AG04449 (cell line): ENCODE data around the gene VAMP3.

ENCODE experiments used
- CTCF ChIA-PET: fragments of 350-600 bp; formaldehyde crosslinking; extraction: SDS; loops from one replicate; lab custom pipeline; 2021; ENCODE audit warnings: antibody characterized with exemption; lab: Yijun Ruan, JAX
- POLR2A ChIA-PET: fragments of 400-600, 350-600 bp; formaldehyde crosslinking; extraction: SDS; loops from one replicate; lab custom pipeline; 2020; ENCODE audit warnings: antibody characterized with exemption, inconsistent platforms; lab: Yijun Ruan, JAX
- DNase-seq: peaks from one replicate; pipeline ENCODE4 v3.0.0-alpha.2; 2010; ENCODE audit warnings: low read depth, low spot score
- H3K4me3 ChIP-seq: 2 replicates; pipeline ENCODE4 v1.5.1; 2011; ENCODE audit warnings: low read depth, mild to moderate bottlenecking, control low read depth, low read length
- TF ChIP-seq, protein P1 (sequence below): IDR thresholded peaks from one replicate; pipeline ENCODE4 v1.5.1; 2011; ENCODE audit warnings: mild to moderate bottlenecking, moderate library complexity, low read length, control low read depth, inconsistent platforms; ENCODE audit not compliant: insufficient read depth; ENCODE audit errors: missing control alignments

VAMP3 gene

GRCh38 chr1:7769673-7770412 lies 1.3 kb upstream of the VAMP3 start:
- TF ChIP-seq, protein P1, sequence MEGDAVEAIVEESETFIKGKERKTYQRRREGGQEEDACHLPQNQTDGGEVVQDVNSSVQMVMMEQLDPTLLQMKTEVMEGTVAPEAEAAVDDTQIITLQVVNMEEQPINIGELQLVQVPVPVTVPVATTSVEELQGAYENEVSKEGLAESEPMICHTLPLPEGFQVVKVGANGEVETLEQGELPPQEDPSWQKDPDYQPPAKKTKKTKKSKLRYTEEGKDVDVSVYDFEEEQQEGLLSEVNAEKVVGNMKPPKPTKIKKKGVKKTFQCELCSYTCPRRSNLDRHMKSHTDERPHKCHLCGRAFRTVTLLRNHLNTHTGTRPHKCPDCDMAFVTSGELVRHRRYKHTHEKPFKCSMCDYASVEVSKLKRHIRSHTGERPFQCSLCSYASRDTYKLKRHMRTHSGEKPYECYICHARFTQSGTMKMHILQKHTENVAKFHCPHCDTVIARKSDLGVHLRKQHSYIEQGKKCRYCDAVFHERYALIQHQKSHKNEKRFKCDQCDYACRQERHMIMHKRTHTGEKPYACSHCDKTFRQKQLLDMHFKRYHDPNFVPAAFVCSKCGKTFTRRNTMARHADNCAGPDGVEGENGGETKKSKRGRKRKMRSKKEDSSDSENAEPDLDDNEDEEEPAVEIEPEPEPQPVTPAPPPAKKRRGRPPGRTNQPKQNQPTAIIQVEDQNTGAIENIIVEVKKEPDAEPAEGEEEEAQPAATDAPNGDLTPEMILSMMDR = no peak
- CTCF ChIA-PET = interaction anchor here (2.1 to 6.9 kb wide), 3 partner anchors 12 to 102 kb away, joined by 5 to 63 read pairs (median 62); no protein-coding TSS in a partner anchor
- no peak for DNase-seq
- POLR2A ChIA-PET = no interaction called here
- H3K4me3 ChIP-seq = no peak overlapping the region

DNA sequence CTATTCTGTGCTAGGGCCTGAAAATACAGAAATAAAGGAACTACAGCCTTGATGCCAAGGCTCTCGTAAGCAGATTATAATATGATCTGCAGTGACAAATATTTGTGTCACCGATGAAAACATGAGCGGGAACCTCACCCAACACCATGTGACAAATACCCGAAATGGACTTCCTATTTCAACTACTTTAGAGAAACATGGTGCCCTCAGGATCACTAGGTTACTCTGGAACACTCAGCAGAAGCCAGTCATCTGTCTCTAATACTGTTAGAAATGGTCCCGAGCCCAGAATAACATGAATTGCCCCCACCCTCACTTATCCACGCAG lies 463 bp upstream of the VAMP3 start:
- TF ChIP-seq, protein P1 = no peak
- DNase-seq = no peak
- CTCF ChIA-PET = interaction anchor here (6.9 kb wide), 1 partner anchor 102 kb away, joined by 63 read pairs; no protein-coding TSS in a partner anchor
- POLR2A ChIA-PET = no interaction called here
- H3K4me3 ChIP-seq = peak overlapping the region; percentile 89

DNA sequence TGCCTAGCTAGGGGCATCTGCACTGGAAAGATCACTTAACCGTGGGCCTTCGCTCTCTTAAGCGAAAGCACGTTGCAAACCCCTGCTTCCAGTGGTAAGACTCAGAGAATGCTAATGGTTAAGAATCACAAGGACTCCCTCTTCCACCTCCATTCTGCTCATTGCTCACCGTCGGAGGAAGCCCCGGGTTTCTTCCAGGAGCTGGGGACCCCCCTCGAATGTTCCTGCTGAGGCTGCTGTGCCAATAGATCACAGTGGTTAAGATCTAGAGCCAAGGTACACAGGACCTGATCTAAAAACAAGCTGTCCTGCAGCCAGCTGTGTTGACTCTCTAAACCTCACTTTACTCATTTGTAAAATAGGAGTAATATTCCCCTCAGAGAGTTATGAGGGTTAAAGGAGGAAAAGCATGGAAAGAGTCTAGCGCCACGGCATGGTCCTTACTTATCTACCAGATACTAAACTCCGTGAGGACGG lies 765 bp downstream of the VAMP3 start:
- no peak for DNase-seq
- peak overlapping the region; percentile 89 for H3K4me3 ChIP-seq
- ChIA-PET CTCF (interaction anchor here (0.7 to 5.5 kb wide), 6 partner anchors 11 to 729 kb away, joined by 3 to 43 read pairs (median 4); no protein-coding TSS in a partner anchor), POLR2A (interaction anchor here (0.5 to 1.1 kb wide), 5 partner anchors 9 to 91 kb away, joined by 3 to 6 read pairs (median 3); no protein-coding TSS in a partner anchor)
- TF ChIP-seq, protein P1 = no peak

GRCh38 chr1:7777591-7777990 lies 6.5 kb downstream of the VAMP3 start:
- POLR2A ChIA-PET = no interaction called here
- H3K4me3 ChIP-seq = no peak overlapping the region
- DNase-seq = no peak
- TF ChIP-seq, protein P1 = no peak
- CTCF ChIA-PET = interaction anchor here (2.6 kb wide), 1 partner anchor 24 kb away, joined by 7 read pairs; no protein-coding TSS in a partner anchor

- ChIA-PET POLR2A (no interaction called here), CTCF (interaction anchor here (2.6 kb wide), 1 partner anchor 25 kb away, joined by 7 read pairs; no protein-coding TSS in a partner anchor)
Measured at GRCh38 chr1:7778133-7778628, 7.1 kb downstream of the VAMP3 start.

GRCh38 chr1:7780976-7781375 lies 9.9 kb downstream of the VAMP3 start:
- POLR2A ChIA-PET = interaction anchor here (0.7 kb wide), 1 partner anchor 9 kb away, joined by 3 read pairs; no protein-coding TSS in a partner anchor
- TF ChIP-seq, protein P1 = no peak
- CTCF ChIA-PET = interaction anchor here (1.3 kb wide), 1 partner anchor 113 kb away, joined by 6 read pairs; no protein-coding TSS in a partner anchor
- no peak for DNase-seq
- H3K4me3 ChIP-seq = no peak overlapping the region

More at GRCh38 chr1:7778133-7778628, 7.1 kb downstream of the VAMP3 start:
- no peak overlapping the region for H3K4me3 ChIP-seq
- TF ChIP-seq, protein P1 = no peak
- DNase-seq = no peak
